ENCODE results near the gene PITPNC1.

GRCh38 chr17:67412941-67413340 is 35.9 kb downstream of the PITPNC1 start:
- no peak for TF ChIP-seq CTCF (IDR thresholded peaks at IDR 0.05; ENCODE audit: insufficient read depth, low read depth, low read length)
- no peak for TF ChIP-seq EZH2 (IDR thresholded peaks at IDR 0.05; ENCODE audit: insufficient read depth, low read length)
